ENCODE measurements around the gene SSPN.
"Not testable (repeated sequence)": the region's sequence is repeated elsewhere in the genome, so short reads cannot be mapped to it uniquely, and the experiment has no call there.

Gene SSPN

DNA sequence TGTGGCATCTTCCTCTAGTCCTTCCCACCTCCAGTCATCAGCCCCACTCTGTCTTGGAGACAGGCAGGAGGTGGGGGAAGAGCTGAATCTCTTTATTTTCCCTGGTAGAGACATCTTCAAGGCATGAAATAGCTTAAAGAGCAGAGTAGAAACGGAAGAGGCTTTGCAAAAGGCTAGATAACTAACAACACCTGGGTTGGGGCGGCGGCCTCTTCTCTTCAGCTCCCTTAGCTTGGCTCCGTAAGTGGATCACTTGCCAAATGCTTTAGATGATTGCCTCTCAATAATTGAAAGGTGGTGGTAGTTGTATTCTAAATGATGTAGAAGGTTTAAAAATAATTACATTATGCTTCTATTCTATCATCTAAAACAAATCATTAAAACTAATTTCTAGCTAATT is 36.1 kb downstream of the SSPN start:
- DNase-seq, result no peak

- no peak for DNase-seq
These were observed 36.5 kb downstream of the SSPN start for GRCh38 chr12:26231921-26232320.

DNA sequence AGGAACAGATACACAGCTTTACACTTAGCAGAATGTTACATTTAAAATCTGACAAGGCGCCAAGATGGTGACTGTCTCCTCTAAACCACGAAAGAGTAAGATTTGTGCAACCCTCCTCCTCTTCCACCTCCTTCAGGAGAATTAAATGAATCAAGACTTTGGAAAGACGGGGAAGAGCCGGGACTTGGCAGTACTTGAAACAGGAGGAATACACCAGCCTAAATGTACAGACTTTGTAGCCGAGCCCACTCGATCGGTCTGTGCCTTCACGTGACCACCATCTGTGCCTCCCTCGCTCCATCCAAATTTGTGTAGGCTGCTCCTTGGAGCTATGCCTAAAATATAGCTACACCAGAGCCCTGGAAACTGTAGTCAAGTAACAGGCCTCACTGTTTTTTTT is 38.3 kb downstream of the SSPN start:
- no peak for DNase-seq

DNA sequence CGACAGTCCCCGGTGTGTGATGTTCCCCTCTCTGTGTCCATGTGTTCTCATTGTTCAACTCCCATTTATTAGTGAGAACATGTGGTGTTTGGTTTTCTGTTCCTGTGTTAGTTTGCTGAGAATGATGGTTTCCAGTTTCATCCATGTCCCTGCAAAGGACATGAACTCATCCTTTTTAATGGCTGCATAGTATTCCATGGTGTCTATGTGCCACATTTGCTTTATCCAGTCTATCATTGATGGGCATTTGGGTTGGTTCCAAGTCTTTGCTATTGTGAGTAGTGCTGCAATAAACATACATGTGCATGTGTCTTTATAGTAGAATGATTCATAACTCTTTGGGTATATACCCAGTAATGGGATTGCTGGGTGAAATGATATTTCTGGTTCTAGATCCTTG is 40.1 kb downstream of the SSPN start:
- not testable (repeated sequence) for DNase-seq

- DNase-seq, result no peak
These were observed 43.2 kb downstream of the SSPN start for GRCh38 chr12:26238341-26239121.

- no peak for DNase-seq
These were observed 43.9 kb downstream of the SSPN start for GRCh38 chr12:26239122-26239851.

DNA sequence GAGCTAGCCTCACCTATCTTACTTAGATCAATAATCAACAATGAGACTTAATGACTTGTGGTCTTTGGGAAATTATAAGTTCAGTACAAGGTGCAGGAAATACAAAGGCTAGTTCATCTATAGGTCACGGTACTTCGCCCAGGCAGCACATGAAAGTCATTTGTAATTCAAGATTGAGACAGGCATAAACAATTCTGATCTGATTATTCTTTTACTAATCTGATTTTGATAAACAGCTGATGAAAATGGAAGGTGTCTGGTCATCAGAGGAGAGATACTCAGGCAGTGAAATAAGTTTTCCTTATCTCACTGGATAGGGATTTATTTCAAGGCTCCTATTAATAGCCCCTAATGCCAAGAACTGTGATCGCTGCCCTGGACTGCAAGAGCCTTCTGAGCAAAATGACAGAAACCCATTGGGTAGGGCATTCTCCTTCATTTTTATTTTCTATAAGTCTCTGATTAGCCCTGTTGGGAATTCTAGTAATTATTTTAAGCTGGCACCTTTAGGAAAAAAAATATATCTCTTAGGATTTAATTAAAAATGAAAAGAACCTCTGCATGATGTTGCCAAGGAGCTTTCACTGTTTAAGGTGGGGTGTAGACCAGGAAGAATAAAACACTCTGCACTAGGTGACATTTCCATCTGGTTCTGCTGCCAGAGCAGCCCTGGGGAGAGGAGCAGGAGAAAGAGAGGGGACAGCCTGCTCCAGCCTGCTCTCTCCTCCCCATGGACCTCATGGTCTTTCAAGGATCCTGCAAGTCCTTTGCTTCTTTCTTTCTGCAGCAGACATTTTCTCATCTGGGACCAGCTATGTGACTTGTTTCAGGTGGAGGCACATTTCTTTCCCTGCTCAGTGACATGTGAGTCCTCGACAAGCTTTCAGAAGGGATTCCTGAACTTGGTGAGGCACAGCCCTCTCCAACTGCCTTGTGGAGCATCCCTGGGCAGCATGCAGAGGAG is 44.8 kb downstream of the SSPN start:
- no peak for DNase-seq

DNA sequence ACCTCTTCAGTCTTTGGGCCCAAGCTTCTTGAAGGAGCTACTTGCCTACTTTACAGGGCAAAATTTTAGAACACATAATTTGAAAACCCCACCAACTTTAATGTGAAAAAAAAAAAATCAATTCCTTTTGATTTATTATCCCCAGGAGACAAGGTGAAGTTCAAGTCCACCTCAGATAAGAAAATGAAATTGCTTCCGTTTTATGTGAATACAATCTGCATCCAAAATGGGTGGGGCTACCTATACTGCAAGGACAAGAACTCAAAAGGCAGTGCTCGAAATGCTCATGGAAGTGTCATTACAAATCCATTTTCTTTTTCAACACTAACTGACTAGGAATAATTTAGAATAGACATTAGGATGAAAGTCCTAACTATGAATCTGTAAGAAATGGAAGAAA is 45.7 kb downstream of the SSPN start:
- DNase-seq, result no peak

DNA sequence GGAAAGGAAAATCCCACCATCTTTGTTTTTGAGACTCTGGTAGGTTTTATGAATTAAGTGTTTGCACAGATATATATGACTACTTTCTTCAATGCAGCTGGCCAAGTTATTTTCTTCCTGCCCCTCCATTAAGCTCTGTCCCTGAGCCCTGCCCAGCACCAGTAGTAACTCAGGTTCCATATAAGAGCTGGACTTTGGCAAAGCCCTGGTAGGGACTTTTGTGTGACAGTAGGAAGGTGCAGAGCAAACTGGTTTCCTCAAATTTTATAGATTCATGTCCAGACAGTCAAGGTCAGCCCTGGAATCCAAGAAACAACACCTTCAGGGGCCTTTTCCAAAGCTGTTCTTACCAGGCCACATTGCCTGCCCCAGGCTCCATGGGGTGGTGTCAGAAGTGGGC is 47.3 kb downstream of the SSPN start:
- DNase-seq, result no peak

DNA sequence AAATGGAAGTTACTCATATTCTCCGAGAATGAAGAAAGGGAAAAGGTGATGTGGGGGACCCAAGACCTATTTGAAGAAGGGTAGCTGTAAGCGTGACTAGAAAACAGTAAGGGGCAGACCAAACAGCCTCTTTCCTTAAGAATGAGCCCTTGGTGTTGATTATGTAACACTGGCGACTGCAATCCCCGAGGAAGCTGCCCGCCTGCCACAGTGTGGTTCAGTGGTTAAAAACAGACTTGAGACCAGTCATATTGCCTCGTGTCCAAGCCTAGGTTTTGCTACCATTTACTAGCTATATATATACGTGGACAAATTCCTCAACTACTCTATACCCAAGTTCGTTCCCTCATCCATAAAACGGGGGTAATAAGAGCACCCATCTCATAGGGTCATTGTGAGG is 49.1 kb downstream of the SSPN start:
- peak; percentile 63 to 69 for DNase-seq

GRCh38 chr12:26245175-26245942 is 50.0 kb downstream of the SSPN start:
- peak in 1 of 2 donors; percentile 27 for DNase-seq

GRCh38 chr12:26246483-26247164 is 51.3 kb downstream of the SSPN start:
- no peak for DNase-seq

GRCh38 chr12:26247873-26248272 is 52.5 kb downstream of the SSPN start:
- peak in 1 of 2 donors; percentile 63 for DNase-seq

DNA sequence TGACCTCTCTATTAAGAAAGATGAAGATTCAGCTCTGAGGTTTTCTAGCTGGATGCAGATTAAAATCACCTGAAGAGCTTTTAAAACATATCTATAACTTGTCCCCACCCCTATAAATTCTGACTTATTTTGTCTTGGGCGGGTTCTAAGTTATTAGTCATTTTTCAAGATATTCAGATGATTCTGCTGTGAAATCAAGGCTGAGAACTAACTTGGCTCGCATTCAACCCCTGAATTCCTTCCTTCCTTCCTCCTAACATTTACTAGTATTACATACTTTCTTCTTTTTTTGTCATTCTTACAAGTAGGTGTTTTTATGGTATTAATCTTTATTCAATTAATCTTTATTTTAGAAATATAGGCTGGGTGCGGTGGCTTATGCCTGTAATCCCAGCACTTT is 55.4 kb downstream of the SSPN start:
- DNase-seq, result no peak

GRCh38 chr12:26251600-26251999 is 56.2 kb downstream of the SSPN start:
- DNase-seq, result no peak

DNA sequence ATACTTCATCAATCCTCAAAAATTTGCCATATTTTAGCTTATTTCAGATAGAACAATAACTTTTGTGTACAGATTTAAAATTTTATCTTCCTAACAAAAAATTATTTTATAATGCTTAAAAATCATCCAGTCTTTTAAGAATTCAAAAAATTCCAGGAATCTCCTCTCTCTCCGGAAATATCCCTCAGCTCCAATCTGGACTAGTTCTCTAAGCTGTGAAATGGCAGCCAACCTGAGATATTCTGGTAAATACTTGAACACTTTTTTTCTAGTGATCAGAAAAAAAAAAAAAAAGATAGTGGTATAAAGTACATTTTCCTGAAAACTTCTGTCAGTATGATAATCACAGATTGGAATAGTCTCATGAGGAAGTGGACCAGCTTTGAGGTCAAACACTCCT is 57.6 kb downstream of the SSPN start:
- DNase-seq, result no peak

- DNase-seq, result no peak
These were observed 60.7 kb downstream of the SSPN start for GRCh38 chr12:26255893-26256645.

DNA sequence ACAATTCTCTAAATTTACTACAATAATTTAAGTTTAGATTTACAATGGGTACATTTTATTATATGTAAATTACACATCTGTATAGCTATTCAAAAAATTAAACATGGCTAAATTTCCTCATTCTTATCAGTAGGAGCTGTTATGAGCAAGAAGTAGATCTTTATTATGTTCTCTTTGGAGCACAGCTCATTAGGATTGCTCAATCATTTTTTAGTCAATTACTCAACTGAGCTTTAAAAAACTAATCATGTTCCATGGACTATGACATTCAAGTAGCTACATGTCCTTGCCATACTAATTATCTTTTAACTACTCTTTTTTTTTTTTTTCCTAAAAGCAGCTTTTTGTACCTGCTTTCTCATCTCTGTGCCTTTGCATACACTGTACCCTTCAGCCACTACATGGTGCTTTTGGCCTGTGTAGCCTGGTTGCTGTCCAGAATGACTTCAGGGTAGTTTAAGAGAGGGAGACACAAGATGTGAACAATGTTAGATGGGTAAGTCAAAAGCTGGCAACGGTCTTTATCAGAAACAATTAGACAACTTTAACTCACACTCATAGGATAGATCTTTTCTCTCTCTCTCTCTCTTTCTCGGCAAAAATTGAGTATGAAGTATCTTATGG is 69.0 kb downstream of the SSPN start:
- DNase-seq, result peak in 1 of 2 donors; percentile 19

DNA sequence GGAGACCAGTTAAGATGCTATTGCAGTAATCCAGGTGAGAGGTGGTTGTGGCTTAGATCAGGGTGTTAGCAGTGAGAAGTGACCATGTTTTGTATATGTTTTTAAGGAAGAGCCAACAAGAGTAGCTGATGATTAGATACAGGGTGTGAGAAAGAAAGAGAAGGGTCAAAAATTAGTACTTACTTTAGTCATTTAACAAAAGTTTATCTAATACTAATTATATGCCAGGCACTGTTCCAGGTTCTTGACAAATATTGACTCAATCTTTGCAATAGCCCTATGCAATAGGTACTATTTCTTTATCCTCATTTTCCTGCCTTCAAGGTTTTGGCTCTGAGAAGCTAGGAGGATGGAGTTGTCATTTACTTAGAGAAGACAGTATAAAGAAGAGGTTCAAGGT is 70.2 kb downstream of the SSPN start:
- no peak for DNase-seq

DNA sequence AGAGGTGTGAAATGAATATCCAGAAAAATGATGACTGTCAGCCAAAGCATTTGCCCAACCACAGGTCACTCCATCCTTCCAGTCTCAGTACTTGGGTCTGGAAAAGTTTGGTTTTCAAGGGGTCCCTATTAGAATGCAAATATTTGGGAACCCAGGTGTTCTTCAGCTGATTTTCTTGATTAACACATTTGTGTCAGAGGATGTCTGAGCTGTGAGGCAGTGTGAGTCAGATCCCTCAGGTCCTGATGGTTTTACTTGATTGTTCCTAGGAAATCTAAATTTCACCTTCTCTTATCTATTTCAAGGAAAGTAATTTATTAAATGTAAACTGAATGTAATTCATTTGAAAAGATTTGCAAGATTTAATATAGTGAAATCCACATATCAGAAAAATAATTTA is 71.5 kb downstream of the SSPN start:
- DNase-seq, result no peak
